Hematopoietic multipotent progenitor cell treated with erythropoietin and hydrocortisone succinate and interleukin-3 and kit ligand, for 6 days (in vitro differentiated cells): ENCODE results near the gene AGO4.
"Not testable (repeated sequence)": the region's sequence is repeated elsewhere in the genome, so short reads cannot be mapped to it uniquely, and the experiment has no call there.

Experiments
- DNase-seq: peaks from one replicate; pipeline ENCODE4 v3.0.0-alpha.2; 2015

The AGO4 gene

GRCh38 chr1:35807614-35808449 lies at the start of gene AGO4:
Gene AGO4, plus strand, starts transcription at chr1:35808016. Its CDS starts 401 bp downstream, at chr1:35808417.
- peak; percentile 52 for DNase-seq

GRCh38 chr1:35762141-35762540 lies 45.7 kb upstream of the AGO4 start:
- no peak for DNase-seq

- no peak for DNase-seq
These were observed 44.6 kb upstream of the AGO4 start for GRCh38 chr1:35763201-35763600.

GRCh38 chr1:35764283-35764682 lies 43.5 kb upstream of the AGO4 start:
- no peak for DNase-seq

DNA sequence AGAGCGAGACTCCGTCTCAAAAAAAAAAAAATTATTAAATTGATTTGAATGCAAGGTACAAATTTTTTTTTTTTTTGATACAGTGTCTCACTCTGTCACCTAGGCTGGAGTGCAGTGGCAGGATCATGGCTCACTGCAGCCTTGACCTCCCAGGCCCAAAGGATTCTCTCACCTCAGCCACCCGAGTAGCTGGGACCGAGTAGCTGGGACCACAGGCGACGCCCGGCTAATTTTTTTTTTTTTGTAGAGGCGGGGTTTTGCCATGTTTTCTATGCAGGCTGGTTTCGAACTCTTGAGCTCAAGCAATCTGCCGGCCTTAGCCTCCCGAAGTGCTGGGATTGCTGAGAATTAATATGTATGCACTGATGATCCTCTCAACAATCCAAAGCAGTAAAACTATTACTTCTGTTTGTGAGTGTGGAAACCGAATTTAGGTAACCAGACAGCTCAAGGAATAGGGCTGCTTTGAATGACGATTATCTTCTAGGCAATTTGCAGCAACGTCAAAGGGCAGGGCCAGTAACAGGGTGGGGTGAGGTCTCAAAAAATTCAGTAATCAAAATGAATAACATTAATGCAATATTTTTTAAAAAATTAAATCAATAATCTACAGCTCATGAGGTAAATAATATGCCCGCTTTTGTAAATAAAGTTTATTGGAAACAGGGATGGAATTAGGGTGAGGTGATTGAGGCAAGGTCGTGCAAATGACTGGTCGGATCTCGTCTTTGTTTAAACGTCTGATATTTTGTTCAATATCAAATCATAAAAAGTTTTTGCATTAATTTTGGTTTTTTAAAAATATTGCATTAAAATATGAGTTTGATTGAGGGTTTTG lies 39.2 kb upstream of the AGO4 start:
- peak; percentile 57 for DNase-seq

DNA sequence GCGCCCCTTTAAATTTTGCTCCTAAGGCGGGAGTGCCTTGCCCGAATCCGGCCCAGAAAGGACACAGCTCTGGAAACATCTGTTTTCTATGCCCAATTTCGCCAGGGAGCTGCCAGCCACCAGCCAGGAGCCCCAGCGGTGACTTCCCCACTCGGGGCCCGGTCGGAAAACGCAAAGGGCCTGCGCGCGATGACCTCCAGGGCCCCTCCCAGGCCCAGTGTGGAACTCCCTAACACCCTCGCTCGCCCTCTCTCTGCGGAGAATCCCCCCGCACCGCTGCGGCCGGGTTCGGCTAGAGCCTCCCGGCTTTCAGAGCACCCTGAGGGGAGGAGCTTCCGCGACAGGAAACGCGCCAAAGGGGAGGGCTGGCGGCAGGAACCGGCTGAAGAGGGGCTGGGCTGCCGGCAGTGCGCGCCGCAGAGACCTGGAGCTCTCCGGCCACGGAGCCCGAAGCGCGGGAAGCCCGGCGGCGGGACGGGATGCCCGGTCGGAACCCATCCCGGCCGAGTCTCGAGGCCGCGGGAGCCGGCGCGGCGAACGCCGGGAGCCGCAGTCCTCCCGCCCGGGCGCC lies 38.5 kb upstream of the AGO4 start:
- peak; percentile 96 for DNase-seq

- no peak for DNase-seq
These were observed 34.1 kb upstream of the AGO4 start for GRCh38 chr1:35773711-35774110.

DNA sequence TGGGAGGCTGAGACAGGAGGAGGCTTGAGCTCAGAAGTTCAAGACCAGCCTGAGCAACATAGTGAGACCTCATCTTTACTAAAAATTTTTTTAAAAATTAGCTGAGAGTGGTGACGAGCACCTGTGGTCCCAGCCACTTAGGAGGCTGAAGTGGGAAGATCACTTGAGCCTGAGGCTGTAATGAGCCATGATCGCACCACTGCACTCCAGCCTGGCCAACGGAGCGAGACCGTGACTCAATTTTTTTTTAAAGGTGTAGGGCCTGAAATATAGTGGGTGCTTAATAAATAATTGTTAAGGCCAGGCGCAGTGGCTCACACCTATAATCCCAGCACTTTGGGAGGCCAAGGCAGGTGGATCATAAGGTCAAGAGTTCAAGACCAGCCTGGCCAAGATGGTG lies 31.6 kb upstream of the AGO4 start:
- DNase-seq, result not testable (repeated sequence)

- DNase-seq, result no peak
These were observed 30.7 kb upstream of the AGO4 start for GRCh38 chr1:35777109-35777508.

DNA sequence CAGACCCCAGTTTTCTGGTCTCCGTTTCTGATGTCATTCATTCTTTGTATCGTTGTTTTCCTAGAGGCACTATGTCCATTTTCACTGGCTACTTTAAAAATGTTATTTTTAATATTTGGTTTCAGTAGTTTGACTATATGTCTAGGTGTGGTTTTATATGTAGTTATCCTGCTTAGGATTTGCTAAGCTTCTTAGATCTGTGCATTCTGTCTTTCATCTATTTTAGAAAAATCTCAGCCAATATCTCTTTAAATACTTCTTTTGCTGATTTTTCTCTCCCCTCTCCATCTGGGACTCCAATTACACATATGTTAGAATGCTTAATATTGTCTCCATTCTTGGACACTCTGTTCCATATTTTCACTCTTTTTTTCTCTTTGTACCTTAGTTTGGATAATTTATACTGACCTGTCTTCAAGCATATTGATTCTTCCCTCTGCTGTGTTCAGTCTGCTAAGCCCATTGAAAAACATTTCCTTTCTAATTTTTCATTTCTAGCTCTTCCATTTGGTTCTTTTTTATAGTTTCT lies 24.7 kb upstream of the AGO4 start:
- no peak for DNase-seq

DNA sequence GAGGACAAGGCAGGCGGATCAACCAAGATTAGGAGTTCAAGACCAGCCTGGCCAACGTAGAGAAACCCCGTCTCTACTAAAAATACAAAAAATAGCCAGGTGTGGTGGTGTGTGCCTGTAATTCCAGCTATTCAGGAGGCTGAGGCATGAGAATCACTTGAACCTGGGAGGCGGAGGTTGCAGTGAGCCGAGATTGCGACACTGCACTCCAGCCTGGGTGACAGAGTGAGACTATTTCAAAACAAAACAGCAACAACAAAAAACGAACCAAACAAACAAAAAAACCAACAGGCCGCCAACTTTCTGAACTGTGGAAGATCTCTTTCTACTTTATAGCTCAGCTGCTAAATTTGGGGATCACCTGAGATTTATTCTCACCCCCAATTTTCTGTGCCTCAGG lies 23.5 kb upstream of the AGO4 start:
- DNase-seq, result not testable (repeated sequence)

- DNase-seq, result no peak
These were observed 19.7 kb upstream of the AGO4 start for GRCh38 chr1:35788139-35788538.

DNA sequence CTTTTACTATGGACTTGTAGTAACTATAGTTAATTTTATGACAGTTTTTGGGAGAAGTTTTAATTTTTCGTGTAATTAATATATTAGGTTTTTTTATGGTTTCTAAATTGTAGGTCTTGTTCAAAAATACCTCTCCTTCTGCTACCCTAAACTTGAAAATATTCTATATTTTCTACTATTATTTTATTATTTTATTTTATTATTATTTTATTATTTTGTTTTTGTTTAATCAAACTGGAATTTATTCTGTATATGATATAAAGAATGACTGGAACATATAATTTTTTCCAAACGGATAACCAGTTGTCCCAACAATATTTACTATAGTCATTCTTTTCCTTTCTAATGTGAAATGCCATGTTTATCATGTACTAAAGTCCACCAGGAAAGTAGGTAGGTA lies 17.1 kb upstream of the AGO4 start:
- DNase-seq, result no peak

DNA sequence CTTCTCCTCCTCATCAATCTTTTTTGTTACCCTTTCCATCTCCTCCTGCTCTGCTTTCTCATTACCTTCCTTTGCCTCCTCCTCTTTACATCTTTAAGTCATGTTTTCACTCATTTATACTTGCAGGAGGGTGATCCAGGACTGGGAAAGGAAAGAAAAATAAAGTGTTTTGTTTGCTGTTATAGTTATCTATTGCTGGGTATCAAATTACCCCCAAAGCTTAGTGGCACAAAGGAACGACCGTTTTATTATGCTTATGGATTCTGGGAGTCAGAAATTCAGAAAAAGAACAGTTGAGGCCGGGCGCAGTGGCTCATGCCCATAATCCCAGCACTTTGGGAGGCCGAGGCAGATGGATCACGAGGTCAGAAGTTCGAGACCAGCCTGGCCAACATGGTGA lies 12.5 kb upstream of the AGO4 start:
- DNase-seq, result no peak

DNA sequence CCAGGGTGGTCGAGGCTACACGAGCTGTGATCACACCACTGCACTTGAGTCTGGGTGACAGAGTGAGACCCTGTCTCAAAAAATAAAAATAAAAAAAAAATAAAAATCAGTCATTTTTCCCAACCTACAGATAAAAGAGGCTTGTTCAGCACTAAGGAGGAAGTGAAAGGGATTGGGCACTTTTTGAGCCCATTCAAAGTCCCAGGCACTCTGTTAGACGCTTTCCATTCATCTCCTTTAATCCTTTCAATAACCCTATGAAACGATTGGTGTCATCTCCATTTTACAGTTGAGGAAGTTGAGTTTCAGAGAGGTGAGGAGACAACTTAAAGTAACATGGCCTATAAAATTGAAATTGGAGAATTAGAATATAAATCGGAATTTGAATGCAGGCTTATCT lies 10.4 kb upstream of the AGO4 start:
- no peak for DNase-seq

DNA sequence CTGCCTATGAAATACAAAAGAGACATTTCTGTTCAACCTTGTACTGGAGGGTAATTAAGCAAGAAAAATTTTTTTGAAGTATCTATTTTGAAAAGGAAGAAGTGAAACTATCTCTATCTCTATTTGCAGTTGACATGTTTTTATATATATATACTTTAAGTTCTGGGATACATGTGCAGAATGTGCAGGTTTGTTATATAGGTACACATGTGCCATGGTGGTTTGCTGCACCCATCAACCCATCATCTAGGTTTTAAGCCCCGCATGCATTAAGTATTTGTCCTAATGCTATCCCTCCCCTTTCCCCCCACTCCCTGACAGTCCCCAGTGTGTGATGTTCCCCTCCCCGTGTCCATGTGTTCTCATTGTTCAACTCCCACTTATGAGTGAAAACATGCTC lies 9.8 kb upstream of the AGO4 start:
- not testable (repeated sequence) for DNase-seq

DNA sequence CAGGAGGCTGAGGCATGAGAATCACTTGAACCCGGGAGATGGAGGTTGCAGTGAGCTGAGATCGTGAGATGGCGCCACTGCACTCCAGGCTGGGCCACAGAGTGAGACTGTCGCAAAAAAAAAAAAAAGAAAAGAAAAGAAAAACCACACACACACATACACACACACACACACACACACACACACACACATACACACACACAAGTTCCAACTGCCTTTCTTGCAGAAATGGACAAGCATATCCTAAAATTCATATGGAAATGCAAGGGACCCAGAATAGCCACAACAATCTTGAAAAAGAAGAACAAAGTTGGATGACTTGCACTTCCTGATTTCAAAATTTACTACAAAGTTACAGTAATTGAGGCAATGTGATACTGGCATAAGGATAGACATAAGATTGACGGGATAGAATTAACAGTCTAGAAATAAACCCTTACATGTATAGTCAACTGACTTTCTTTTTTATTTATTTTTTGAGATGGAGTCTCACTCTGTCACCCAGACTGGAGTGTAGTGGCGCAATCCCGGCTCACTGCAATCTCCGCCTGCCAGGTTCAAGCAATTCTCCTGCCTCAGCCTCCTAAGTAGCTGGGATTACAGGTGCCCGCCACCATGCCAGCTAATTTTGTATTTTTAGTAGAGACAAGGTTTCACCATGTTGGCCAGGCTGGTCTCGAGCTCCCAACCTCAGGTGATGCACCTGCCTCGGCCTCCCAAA lies 7.5 kb upstream of the AGO4 start:
- DNase-seq, result peak; percentile 57

DNA sequence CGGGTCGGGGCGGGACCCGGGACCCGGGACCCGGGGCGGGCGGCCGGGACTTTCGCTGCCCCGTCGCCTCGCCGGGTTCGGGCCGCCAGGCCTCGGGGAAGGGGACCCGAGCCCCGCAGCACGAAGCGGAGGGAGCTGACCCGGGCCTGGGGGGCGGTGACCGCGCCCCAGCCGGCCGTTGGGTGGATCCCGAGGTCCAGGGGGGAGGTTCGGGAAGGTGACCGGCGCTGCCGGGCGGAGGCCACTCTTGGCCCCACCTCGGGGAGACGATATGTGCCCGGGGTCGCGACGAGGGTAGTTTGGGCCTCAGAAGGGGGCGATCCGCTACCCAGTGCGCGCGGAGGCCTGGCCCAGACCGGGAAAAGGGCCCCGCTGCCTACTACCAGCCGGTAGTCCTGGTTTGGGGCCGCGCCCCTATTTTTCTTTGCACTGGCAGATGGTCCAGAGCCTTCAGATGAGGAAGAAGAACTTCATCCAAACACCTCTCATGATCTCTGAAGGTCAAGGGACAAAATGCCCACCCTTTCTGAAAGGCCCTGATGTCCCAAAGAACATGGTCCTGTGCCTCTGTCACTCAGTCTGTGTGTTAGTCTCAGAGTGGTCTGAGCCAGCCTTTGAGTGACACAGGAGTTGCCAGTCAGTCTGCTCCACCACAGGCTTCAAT lies 766 bp downstream of the AGO4 start:
- DNase-seq, result peak; percentile 61

DNA sequence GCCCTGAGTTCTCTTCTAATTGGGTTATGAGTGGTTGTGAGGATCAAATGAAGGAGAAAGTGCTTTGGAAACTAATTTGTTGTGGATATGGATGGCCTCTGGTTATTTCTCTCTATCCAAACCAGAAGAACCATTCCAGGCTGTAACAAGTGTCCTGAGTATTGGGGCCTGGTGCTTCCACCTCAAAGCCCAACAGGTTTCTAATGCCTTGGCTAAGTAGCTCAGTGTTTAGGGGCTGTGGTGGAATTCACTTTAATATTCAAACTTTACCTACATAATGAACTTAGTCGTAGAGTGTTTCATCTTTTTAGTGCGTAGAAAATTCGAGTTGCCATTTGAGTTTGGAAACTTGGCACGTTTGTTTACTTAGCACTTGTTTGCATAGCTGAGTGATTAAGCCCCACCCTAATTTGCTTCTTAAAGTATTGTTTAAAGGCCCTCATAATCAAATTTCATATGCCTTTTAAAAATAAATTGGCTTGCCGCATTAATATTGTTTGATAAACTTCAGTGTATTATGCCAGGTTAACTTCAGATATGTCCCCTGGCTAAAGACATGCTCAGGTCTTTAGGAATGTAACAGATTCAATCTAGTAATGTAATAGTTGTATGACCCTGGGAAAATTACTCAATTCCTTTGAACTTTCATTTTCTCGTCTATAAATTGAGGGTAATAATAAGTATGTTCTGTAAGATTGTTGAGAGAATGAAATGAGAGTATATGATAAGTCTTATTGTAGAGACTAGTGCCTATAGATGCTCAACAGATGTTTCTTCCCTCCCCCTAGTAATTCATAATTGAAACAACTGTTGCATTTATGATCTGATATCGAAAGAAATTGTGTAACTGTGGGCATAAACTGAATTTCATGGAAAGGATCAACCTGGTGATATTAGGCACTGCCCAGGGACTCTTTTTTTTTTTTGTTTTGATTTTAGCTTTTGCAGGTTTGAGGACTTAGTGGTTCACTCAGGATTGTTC lies 1.6 kb downstream of the AGO4 start:
- DNase-seq, result no peak

- peak; percentile 12 for DNase-seq
These were observed 2.5 kb downstream of the AGO4 start for GRCh38 chr1:35810096-35810881.
